PC-9 (cell line): ENCODE results near the gene ANKRD44. TPM values are rescaled to one million over a fixed set of nuclear protein-coding genes. Genes with fewer than 3 reads are reported as not detected.
A peak's percentile ranks its signal among the peaks of the same experiment; 100 is the strongest.

Source experiments
- BruUV-seq: library from RNA; stranded (reverse); fragments of 400-500 nt; replicated peaks from 2 replicates; lab custom pipeline; 2021; lab: Mats Ljungman, UMichigan
- CTCF ChIA-PET: fragments of 300-600 bp; sonication (Branson Sonifier 250); formaldehyde crosslinking; loops from one replicate; lab custom pipeline; 2022; ENCODE audit warnings: antibody characterized with exemption; lab: Charles Lee
- POLR2A ChIA-PET: fragments of 300-600 bp; sonication (Branson Sonifier 250); formaldehyde crosslinking; loops from one replicate; lab custom pipeline; 2022; ENCODE audit warnings: antibody characterized with exemption; ENCODE audit not compliant: unreplicated experiment; lab: Charles Lee
- DNase-seq, 2 experiments: peaks; one replicate each; pipeline versions ENCODE4 v3.0.0 to v3.0.0-alpha.2; 2015 to 2022; ENCODE audit warnings: mixed read lengths in 1 of 2
- H2AFZ ChIP-seq: fragments of 200-600 bp; sonication (generic); 2 replicates; pipeline ENCODE4 v1.8.1; 2017; ENCODE audit warnings: antibody characterized with exemption
- H3F3A ChIP-seq: fragments of 200-600 bp; sonication (generic); 2 replicates; pipeline ENCODE4 v1.8.1; 2017; ENCODE audit warnings: antibody characterized with exemption, mild to moderate bottlenecking, low read depth; ENCODE audit not compliant: insufficient read depth
- H3K27ac ChIP-seq: fragments of 200-600 bp; sonication (generic); 2 replicates; pipeline ENCODE4 v1.6.1; 2016; ENCODE audit warnings: mixed run types
- H3K27me3 ChIP-seq: fragments of 200-600 bp; sonication (generic); 2 replicates; pipeline ENCODE4 v1.6.1; 2016; ENCODE audit warnings: low read depth, mixed run types; ENCODE audit not compliant: insufficient read depth
- H3K36me3 ChIP-seq: fragments of 200-600 bp; sonication (generic); 2 replicates; pipeline ENCODE4 v1.6.1; 2016; ENCODE audit warnings: low read depth, mixed run types
- H3K4me1 ChIP-seq: fragments of 200-600 bp; sonication (generic); replicated peaks from 2 replicates; pipeline ENCODE4 v1.6.1; 2016; ENCODE audit warnings: mixed run types; ENCODE audit not compliant: insufficient read depth
- H3K4me2 ChIP-seq: fragments of 200-600 bp; sonication (generic); 2 replicates; pipeline ENCODE4 v1.6.1; 2017; ENCODE audit warnings: mixed run types
- H3K4me3 ChIP-seq: fragments of 200-600 bp; sonication (generic); 2 replicates; pipeline ENCODE4 v1.6.1; 2016; ENCODE audit warnings: mixed run types
- H3K79me2 ChIP-seq: fragments of 200-600 bp; sonication (generic); 2 replicates; pipeline ENCODE4 v1.6.1; 2017; ENCODE audit warnings: low read depth, mixed run types
- H3K9me2 ChIP-seq: fragments of 200-600 bp; sonication (generic); 2 replicates; pipeline ENCODE4 v1.8.1; 2017; ENCODE audit warnings: mild to moderate bottlenecking; ENCODE audit not compliant: insufficient read depth
- H3K9me3 ChIP-seq: fragments of 200-600 bp; sonication (generic); 2 replicates; pipeline ENCODE4 v1.8.1; 2016; ENCODE audit warnings: low read depth; ENCODE audit not compliant: insufficient read depth
- H4K20me1 ChIP-seq: fragments of 200-600 bp; sonication (generic); 2 replicates; pipeline ENCODE4 v1.8.1; 2017; ENCODE audit not compliant: insufficient read depth
- CTCF ChIP-seq: fragments of 200-600 bp; sonication (generic); conservative IDR thresholded peaks from 2 replicates; pipeline ENCODE4 v1.6.1; 2017; ENCODE audit warnings: mixed run types, antibody characterized with exemption, mild to moderate bottlenecking, moderate library complexity
- EZH2 ChIP-seq: fragments of 200-600 bp; sonication (generic); IDR thresholded peaks from 2 replicates; pipeline ENCODE4 v1.8.0; 2017; ENCODE audit warnings: antibody characterized with exemption, low read depth
- intact Hi-C: fragments of 100-400 bp; cut with micrococcal nuclease; formaldehyde crosslinking; loops from one replicate; pipeline ENCODE4 v1.10.0; 2022; ENCODE audit not compliant: unreplicated experiment
- total RNA-seq: library from RNA; stranded (reverse); gene quantifications from 2 replicates; pipeline ENCODE4 v1.2.3, GENCODE V29; 2021

ANKRD44 gene
- total RNA-seq, 1 experiment from 2014 or later, result 3.4 TPM

- DNase-seq, result no peak
- Histone ChIP-seq H3K27me3 (no peaks in the 10 kb centered on the region), H3K9me2 (no peaks in the 10 kb centered on the region), H3K9me3 (no peaks in the 10 kb centered on the region), H3K79me2 (no peaks in the 10 kb centered on the region), H2AFZ (no peak overlapping the region), H3F3A (no peaks in the 10 kb centered on the region; the same call in 1 of the 2 replicates), H3K4me3 (no peak overlapping the region), H3K4me2 (0 out of 2 replicates have a peak overlapping the region, but pooled peaks have one; percentile 25), H4K20me1 (no peaks in the 10 kb centered on the region), H3K4me1 (peaks cover 18% of the 10 kb centered on the region), H3K27ac (no peak overlapping the region), H3K36me3 (no peaks in the 10 kb centered on the region)
- intact Hi-C loops, result no loop called here
- no TSS peak for BruUV-seq
- TF ChIP-seq CTCF (no peak), EZH2 (no peak)
- ChIA-PET POLR2A (no interaction called here), CTCF (no interaction called here)
Observed at GRCh38 chr2:197209246-197209645, 101.3 kb downstream of the ANKRD44 start.

- POLR2A ChIA-PET, result no interaction called here
- BruUV-seq, result no TSS peak
- no peak for DNase-seq
- Histone ChIP-seq H3K4me2 (no peak overlapping the region), H3K4me1 (peaks cover 18% of the 10 kb centered on the region), H3K27me3 (no peaks in the 10 kb centered on the region), H3K36me3 (no peaks in the 10 kb centered on the region), H3K79me2 (no peaks in the 10 kb centered on the region), H3K9me2 (no peaks in the 10 kb centered on the region), H3K9me3 (no peaks in the 10 kb centered on the region), H3K27ac (no peak overlapping the region), H2AFZ (no peak overlapping the region), H3K4me3 (no peak overlapping the region), H3F3A (no peaks in the 10 kb centered on the region; the same call in 1 of the 2 replicates), H4K20me1 (no peaks in the 10 kb centered on the region)
- intact Hi-C loops, result no loop called here
- CTCF ChIA-PET, result no interaction called here
- TF ChIP-seq EZH2, result no peak
- TF ChIP-seq CTCF, result no peak
Observed at GRCh38 chr2:197208841-197209240, 101.7 kb downstream of the ANKRD44 start.

- Histone ChIP-seq H3K79me2 (no peaks in the 10 kb centered on the region), H3K4me3 (no peak overlapping the region), H3F3A (no peaks in the 10 kb centered on the region; the same call in 1 of the 2 replicates), H3K36me3 (no peaks in the 10 kb centered on the region), H3K4me2 (no peak overlapping the region), H3K9me3 (no peaks in the 10 kb centered on the region), H3K27me3 (no peaks in the 10 kb centered on the region), H3K27ac (no peak overlapping the region), H3K4me1 (peaks cover 18% of the 10 kb centered on the region), H2AFZ (no peak overlapping the region), H4K20me1 (no peaks in the 10 kb centered on the region), H3K9me2 (no peaks in the 10 kb centered on the region)
- BruUV-seq, result no TSS peak
- no peak for DNase-seq
- TF ChIP-seq CTCF (no peak), EZH2 (no peak)
- ChIA-PET CTCF (interaction anchor here (0.5 kb wide), 1 partner anchor 157 kb away, joined by 3 read pairs; no protein-coding TSS in a partner anchor), POLR2A (no interaction called here)
- intact Hi-C loops, result no loop called here
Observed at GRCh38 chr2:197208024-197208423, 102.6 kb downstream of the ANKRD44 start.
